Natural killer cell treated with Interleukin-12 subunit alpha and Interleukin-12 subunit beta and Interleukin-15 and Interleukin-18, amount 100 ng/mL, for 72 hours (primary cell): ENCODE measurements around the gene MIA2. TPM values are rescaled to one million over a fixed set of nuclear protein-coding genes. Genes with fewer than 3 reads are reported as not detected.

ENCODE experiments used
- total RNA-seq, 2 donors: library from RNA; stranded (reverse); gene quantifications; one replicate each; pipeline ENCODE4 v1.2.3, GENCODE V29; 2022

MIA2 gene
- total RNA-seq, 2 donors from 2014 or later = 26.1 to 26.9 TPM

Other genes starting within 250 kb of the MIA2 start
- gene SEC23A, start 130.7 kb upstream of the MIA2 start, total RNA-seq = 10 to 100 TPM; 59.1 to 60.0 TPM
- gene GEMIN2, start 119.6 kb upstream of the MIA2 start, total RNA-seq = 10 to 100 TPM; 15.6 to 29.7 TPM
- gene TRAPPC6B, start 63.6 kb upstream of the MIA2 start, total RNA-seq = 10 to 100 TPM; 27.5 to 32.1 TPM
- gene PNN, start 58.7 kb upstream of the MIA2 start, total RNA-seq = 100 to 1,000 TPM in 1 of 2 donors, 10 to 100 TPM in 1; 71.0 to 161 TPM
- 10 to 100 TPM; 16.3 to 17.9 TPM for gene FBXO33, start 198.5 kb downstream of the MIA2 start, total RNA-seq